ENCODE measurements around the gene P2RX4.
"Not testable (repeated sequence)": the region's sequence is repeated elsewhere in the genome, so short reads cannot be mapped to it uniquely, and the experiment has no call there.

Gene P2RX4

DNA sequence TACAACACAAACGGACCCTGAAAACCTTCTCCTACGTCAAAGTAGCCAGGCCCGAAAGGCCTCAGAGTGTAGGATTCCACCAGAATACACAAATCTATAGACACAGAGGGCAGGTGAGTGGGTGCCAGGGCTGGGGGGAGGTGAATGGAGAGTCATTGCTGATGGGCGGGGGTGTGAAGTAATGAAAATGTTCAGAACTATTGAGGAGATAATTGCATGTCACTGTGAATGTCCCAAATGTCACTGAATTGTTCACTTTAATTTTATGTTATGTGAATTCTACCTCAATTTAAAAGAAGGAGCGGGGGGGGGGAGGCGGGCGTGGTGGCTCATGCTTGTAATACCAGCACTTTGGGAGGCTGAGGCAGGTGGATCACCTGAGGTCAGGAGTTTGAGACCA lies 36.0 kb downstream of the P2RX4 start:
- no peak for DNase-seq

GRCh38 chr12:121246893-121247557 lies 37.1 kb downstream of the P2RX4 start:
- DNase-seq, result no peak

GRCh38 chr12:121248622-121249021 lies 38.7 kb downstream of the P2RX4 start:
- DNase-seq, result no peak

GRCh38 chr12:121250359-121250758 lies 40.4 kb downstream of the P2RX4 start:
- DNase-seq, result no peak

DNA sequence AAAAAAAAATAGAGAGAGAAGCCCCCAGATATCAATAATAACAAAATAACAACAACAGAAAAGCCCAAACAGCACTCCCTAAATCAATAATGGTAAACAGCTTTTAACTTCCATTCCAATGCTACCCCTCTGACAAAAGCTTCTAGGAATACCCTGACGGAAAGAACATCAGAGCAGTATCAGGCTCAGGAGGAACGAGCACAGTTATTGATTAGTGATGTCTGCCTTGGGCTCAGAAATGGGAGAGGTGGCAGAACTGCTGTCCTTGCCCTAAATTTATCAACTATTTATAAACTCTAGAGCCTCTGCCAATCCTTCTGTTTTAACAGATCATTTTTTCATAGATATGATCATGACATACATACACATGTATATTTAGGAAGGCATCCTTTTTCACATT lies 41.9 kb downstream of the P2RX4 start:
- DNase-seq, result no peak

DNA sequence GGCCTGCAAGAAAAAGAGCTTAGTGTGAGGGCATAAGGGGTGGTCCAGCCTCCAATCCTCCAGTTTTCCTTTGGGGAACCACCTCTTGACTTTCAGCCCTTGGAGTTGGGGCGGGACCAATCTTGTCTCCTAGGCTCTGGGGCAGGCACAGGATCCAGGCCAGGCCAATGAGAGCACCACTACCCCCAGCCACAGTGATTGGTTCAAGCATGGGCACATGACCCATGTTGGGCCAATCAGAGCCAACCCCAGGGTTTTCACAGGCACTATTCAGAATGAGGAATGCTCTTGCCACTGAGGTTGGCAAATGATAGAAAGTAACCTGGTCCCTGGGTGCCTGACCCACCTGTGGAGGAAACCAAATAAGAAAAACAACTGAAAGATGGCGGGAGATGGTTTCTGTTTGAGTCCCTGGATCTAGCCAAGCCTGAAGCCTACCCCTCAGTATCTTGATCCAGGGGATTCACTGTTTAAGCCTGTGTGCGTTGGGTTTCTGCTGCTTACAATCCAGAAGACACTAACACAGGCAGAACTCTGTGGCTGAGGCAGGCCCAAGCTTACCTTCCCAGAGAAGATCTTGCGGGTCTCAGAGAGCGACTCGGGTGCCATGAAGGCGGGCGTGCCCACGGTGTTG lies 42.9 kb downstream of the P2RX4 start:
- DNase-seq, result no peak

DNA sequence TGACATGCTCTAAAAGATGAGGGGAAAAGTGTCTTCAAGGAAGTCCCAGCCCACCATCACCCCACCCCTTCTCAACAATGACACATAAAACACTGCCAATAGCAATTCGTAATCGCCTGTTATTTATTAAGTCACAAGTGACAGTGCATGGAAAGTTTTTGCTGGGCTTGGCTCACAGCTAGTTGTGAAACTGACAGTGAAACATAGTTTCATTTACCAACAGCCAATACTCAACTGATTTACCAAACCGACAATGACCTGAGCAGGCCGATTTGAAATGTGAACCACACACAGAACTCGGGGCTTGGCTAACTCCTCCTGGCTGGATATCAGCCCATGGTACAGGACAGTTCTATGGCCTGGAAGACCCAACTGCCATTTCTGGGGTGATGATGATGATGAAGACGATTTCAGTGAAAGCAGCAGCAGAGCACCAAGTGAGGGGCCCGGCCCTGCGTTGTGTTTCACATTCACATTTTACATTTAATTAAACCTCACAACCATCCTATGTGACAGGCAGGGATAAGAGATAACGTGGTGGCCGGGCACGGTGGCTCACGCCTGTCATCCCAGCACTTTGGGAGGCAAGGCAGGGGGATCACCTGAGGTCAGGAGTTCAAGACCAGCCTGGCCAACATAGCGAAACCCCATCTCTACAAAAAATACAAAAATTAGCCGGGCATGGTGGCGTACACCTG lies 43.9 kb downstream of the P2RX4 start:
- no peak for DNase-seq

DNA sequence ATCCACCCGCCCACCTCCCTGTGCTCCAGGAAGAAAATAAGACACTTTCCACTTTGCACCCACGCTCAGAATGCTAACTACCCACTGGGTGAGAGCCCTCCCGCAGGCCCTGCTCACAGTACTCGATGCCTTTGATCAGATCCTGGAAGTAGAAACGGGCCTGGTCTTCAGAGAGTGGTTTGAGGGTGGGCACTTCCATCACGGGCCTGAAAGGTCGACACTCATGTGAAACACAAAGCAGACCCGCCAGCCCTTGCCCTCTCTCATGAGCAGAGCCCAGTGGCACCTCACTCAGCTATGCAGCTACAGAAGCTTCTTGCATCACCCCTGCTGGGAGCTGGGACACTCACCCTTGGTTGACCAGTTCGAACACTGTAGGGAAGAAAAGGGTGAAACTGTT lies 45.5 kb downstream of the P2RX4 start:
- no peak for DNase-seq

GRCh38 chr12:121257704-121258449 lies 47.9 kb downstream of the P2RX4 start:
- not testable (repeated sequence) for DNase-seq

- no peak for DNase-seq
Measured at GRCh38 chr12:121259074-121259473, 49.1 kb downstream of the P2RX4 start.

DNA sequence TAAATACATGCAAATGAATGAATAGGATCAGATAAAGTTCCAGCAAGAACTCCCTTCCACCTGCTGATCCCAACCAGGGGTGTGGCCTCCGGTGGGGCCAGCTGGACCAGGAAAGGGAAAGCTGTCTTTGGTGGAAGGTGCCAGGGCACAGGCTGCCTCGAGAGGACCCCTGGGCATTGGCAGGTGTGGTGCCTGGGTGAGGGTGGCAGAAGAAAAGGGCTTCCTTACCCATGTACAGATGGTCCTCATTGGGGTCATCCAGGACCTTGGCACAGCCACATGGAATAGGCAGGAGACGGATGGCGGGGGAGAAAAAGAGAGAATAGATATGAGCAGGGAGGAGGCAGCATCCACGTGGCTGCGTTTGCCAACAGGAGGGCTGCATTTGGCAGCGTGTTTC lies 50.2 kb downstream of the P2RX4 start:
- no peak for DNase-seq

DNA sequence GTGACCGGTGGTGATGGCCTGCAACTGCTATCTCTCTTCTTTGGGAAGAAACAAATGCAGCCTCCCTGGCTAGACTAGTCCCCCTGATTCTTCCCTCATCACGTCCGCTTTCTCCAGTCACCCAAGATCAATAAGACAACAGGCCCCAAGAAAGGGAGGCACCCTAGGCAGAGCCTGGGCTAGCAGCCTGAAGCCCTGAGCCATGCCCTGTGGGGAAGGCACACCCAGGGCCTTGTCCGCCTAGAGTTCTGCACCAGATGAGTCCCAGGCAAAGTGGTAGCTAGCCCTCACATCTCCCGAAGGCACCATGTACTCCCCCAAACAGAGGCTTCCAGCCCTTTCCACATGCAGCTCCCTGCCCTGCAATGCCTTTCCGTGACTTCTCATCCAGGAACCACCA lies 51.5 kb downstream of the P2RX4 start:
- no peak for DNase-seq

DNA sequence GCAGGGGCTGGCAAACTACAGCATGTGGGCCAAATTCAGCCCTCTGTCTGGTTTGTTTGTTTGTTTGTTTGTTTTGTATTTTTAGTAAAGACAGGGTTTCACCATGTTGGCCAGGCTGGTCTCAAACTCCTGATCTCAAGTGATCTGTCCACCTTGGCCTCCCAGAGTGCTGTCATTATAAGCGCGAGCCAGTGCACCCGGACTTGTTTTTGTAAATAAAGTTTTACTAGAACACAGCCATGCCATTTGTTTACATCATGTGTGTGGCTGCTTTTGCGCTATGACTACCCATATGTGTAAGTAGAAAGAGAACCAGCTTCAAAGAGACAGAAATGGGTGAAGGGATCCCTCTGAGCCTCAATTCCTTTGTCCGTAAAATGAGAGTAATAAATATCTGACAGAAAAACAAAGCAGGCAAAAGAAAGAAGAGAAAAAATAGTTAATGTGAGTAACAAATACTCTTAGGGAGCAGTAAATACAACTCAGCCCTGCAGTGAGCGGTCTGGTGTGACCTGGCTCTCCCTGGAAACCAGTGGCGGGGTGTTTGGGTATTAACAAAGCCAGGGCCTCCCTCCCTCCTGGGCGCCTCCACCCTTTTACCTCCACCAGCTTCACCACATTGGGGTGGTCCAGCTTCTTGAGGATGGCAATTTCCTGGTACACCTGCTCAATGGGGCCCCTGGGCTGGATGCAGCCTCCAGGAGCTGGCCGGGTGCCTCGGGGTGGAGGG lies 53.4 kb downstream of the P2RX4 start:
- DNase-seq, result no peak

DNA sequence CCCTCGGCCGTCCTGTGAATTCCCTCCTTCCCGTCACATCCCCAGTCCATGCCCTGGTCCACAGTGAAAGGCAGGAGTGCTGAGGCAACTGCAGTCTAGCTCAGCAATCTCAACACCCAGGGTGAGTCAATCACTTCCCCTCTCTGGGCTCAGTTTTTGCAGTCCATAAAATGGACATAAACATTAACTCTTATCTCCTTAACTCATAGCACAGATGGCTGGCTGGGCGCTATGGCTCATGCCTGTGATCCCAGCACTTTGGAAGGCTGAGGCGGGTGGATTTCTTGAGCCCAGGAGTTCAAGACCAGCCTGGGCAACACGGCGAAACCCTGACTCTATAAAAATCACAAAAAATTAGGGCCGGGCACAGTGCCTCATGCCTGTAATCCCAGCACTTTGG lies 54.2 kb downstream of the P2RX4 start:
- DNase-seq, result no peak

DNA sequence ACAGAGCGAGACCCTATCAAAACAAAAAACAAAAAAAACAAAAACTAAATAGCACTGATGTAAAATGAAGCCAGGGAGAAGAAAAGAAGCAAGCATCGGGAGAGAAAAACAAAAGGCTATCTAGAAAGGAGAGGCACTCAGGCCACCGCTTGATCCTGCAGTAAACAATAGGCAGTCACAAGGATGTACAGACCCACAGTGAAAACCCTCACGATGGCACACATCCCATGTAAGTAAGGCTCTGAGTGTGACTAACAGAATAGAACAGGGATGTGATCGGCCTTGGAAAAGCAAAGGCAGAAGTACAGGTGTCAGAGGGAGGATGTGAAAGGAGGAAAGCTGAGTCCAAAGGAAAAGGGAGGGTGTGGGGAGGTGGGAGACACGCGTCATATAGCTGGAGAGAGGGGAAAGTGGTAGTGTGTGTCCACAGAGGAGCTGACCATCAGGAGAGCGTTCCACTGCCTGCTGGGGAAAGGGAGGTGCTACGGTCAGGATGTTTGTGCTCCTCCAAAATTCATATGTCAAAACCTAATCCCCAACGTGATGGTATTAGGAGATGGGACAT lies 55.1 kb downstream of the P2RX4 start:
- DNase-seq, result no peak

- DNase-seq, result no peak
Measured at GRCh38 chr12:121267822-121268221, 57.9 kb downstream of the P2RX4 start.

DNA sequence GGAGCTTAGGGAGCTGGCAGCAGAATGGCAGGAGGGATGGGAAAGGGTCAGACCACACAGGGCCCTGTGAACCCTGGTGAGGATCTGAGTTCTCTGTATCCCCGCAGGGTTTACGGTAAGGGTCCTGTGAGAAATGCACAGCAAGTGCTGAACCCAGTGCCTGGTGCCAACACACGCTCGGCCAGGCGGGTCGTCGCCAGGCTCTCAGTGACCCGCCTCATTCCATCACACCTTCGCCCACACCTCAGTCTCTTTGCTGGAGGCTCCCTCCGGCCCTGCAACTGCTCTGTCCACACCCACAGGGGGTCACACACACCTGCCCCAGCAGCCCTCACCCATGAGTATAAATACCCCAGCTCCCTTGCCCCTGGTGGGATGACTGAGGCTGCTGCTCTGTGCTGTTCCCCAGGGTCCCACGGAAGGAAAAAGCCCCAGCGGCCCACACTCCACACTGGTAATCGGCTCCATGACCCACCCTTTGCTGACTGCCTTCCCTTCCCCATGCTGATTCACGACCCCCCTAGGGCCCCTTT lies 63.5 kb downstream of the P2RX4 start:
- no peak for DNase-seq

DNA sequence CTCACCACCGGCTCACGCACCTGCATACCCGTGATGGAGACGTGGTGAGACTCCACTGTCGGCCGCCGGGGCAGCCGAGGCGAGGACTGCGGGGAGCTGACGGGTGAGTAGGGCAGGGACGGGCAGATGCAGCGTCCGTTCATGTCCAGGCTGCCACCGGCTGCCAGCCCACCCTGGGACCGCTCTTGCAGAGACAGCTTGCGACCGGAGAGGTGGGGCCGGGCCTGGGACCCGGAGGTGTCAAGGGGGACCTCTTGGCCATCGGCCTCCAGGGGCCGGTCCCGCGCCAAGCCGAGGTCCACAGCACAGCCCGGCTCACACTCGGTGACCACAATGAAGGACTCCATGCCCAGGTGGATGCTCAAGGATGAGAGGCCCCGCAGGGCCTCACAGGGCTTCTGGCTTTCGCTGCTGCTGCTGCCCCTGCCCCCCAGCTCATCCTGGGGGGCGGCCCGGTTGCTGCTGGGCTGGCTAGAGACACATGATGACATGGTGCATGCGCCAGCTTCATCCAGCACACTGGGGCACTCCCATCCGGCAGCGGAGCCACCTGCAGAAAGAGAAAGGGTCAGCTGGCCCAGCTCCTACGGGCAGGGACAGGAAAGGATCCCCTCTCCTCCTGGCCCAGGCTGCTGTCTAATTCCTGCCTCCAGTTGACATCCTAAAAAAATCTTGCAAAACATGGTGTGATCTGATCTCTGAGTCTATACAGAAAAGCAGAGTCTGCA lies 64.3 kb downstream of the P2RX4 start:
- DNase-seq, result no peak

- no peak for DNase-seq
Measured at GRCh38 chr12:121277374-121277759, 67.4 kb downstream of the P2RX4 start.

DNA sequence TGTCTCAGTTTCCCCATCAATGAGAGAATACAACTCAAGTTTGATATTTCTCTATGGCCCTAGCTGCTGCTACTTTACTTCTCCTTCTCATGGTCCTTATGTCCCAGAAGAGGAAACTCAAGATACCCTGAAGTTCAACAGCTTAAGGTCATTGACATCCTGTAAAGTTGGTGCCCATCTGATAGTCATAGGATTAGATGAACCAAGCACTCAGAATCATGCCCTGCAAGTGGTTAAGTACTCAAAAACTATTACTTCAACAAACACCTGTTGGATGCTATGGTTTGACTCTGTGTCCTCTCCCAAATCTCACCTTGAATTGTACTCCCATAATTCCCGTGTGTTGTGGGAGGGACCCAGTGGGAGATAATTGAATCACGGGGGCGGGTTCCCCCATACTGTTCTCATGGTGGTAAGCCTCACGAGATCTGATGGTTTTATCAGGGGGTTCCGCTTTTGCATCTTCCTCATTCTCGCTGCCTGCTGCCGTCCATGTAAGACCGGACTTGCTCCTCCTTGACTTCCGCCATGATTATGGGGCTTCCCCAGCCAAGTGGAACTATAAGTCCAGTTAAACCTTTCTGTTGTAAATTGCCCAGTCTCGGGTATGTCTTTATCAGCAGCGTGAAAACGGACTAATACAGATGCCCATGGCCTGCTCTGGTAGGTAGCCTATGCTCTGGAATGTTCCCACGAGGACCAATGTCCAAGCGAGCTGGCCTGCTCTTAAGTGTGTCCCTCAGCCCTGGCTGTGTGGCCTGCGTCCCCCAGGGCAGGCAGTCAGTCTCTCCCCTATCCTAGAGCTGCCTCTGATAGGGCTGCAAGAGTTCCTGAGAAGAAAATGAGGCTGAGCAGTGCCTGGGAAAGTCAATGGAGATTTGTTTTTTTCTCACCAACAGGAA lies 68.5 kb downstream of the P2RX4 start:
- no peak for DNase-seq

DNA sequence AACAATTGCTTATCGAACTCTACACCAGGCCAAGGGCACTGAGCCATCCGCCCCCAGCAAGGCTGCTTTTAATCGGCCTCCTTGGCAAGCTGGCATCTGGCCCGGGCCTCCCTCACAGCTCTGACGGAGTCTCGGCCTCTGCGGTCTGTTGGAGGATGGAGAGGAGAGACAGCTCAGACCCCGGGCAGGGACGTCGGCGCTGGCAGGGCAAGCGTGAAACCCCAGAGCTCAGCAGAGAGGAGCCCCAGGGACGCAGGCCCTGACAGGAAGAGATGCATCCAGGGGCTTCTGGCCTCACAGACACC lies 69.1 kb downstream of the P2RX4 start:
- DNase-seq, result no peak

Data from activated CD4-positive, alpha-beta T cell treated with anti-CD3 and anti-CD28 coated beads, Interleukin-2, amount 50 U/mL, for 16 hours (primary cell).